HG03060 (cell line): ENCODE data around the gene NDUFAF3.
A peak's percentile ranks its signal among the peaks of the same experiment; 100 is the strongest.
"Not testable (repeated sequence)": the region's sequence is repeated elsewhere in the genome, so short reads cannot be mapped to it uniquely, and the experiment has no call there.

Source experiments
- ATAC-seq: cut with Tn5 transposase; IDR thresholded peaks from one replicate; pipeline ENCODE4 v1.9.1; 2021; ENCODE audit warnings: low read depth, moderate number of reproducible peaks; ENCODE audit not compliant: unreplicated experiment

The NDUFAF3 gene

GRCh38 chr3:48999085-48999858, 22.6 kb upstream of the NDUFAF3 start:
- no peak for ATAC-seq

DNA sequence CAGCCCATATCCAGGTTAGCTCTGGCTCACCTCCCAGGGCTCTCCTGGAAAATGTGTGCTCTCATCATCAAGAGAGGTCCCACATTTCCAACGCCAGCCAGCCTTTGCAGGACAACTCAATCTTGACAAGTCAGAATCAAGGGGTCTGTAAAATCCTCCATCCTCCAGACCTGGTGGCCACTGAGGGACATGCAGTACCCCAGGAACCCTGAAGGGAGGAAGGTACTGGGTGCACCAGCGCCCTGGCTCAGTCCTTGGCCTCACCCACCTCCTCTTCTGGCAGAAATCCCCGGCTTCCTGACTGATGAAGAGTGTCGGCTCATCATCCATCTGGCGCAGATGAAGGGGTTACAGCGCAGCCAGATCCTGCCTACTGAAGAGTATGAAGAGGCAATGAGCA, 20.8 kb upstream of the NDUFAF3 start:
- ATAC-seq, result no peak

DNA sequence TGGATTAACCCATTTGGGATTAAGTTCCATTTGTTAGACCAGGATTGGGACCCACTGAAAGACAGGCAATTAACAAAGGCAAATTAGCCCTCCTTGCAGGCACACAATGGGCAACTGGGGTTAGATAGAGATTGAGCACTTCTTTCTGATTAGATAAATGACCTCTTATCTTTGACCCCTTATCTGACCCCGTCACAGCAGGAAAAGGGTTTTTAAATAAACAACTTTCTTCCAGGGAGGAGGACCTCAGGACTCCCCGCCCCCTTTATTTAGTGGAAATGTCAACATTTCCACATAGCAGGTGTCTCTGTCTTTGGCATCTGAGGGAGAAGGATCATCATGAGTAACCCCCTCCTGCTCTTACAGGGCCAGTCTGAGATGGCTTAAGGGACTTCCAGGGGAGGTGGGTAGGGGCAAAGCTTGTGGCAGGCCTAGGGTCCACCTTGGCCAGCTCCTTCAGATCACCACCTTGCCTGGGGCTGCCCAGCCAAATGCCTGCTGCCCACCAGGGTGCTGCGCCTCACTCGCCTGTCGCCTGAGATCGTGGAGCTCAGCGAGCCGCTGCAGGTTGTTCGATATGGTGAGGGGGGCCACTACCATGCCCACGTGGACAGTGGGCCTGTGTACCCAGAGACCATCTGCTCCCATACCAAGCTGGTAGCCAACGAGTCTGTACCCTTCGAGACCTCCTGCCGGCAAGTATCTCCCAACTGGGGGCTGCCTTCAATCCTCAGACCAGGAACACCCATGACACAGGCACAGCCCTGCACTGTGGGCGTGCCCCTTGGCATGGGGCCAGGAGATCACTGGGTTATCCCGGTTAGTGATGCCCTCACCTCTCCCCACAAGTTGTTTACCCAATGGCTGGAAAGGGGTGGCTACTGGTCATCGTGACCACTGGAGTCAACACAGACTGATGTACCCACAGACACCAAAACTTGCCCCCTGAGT, 17.3 kb upstream of the NDUFAF3 start:
- no peak for ATAC-seq

GRCh38 chr3:49005303-49005680, 16.6 kb upstream of the NDUFAF3 start:
- no peak for ATAC-seq

GRCh38 chr3:49005998-49006397, 15.9 kb upstream of the NDUFAF3 start:
- ATAC-seq, result no peak

GRCh38 chr3:49006408-49007067, 15.4 kb upstream of the NDUFAF3 start:
- no peak for ATAC-seq

- peak; percentile 75 for ATAC-seq
Observed at GRCh38 chr3:49007068-49007770, 14.7 kb upstream of the NDUFAF3 start, which contains the start of gene WDR6. TSS of gene WDR6 (plus strand) at chr3:49007391. CDS start at chr3:49007432, 41 bp downstream.

GRCh38 chr3:49007771-49008528, 14.0 kb upstream of the NDUFAF3 start:
- ATAC-seq, result peak; percentile 14

DNA sequence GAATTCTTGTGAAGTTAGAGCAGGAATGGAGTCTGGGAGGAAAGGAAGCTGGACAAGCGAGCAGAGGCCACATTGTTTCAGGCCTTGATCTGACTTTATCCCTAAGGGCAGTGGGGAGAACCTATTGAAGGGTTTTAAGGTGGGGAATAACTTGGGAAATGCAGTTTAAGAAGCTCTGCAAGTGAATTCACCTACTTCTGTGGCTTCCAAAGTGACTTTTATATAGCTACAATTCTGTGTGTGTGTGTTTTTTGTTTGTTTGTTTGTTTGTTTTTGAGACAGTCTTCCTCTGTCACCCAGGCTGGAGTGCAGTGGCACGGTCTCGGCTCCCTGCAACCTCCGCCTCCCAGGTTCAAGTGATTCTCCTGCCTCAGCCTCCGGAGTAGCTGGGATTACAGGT, 13.3 kb upstream of the NDUFAF3 start:
- not testable (repeated sequence) for ATAC-seq

DNA sequence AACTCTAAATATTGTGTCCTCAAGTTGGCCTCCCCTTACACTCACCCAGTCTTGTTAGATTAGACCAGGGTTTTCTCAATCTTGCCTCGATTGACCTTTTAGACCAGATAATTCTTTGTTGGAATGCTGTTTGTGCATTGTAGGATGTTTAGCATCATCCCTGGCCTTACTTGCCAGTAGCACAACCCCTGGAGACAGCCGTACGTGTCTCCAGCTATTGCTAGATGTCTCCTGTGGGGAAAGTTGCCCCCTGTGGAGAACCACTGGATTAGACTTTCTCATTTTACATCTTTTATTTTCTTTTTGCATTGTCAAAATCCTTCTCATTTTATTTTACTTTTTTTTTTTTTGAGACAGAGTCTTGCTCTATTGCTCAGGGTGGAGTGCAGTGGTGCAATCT, 12.5 kb upstream of the NDUFAF3 start:
- no peak for ATAC-seq

- no peak for ATAC-seq
Observed at GRCh38 chr3:49012441-49013017, 9.4 kb upstream of the NDUFAF3 start.

- ATAC-seq, result no peak
Observed at GRCh38 chr3:49013113-49013737, 8.7 kb upstream of the NDUFAF3 start.

GRCh38 chr3:49013738-49014660, 7.9 kb upstream of the NDUFAF3 start:
- no peak for ATAC-seq

DNA sequence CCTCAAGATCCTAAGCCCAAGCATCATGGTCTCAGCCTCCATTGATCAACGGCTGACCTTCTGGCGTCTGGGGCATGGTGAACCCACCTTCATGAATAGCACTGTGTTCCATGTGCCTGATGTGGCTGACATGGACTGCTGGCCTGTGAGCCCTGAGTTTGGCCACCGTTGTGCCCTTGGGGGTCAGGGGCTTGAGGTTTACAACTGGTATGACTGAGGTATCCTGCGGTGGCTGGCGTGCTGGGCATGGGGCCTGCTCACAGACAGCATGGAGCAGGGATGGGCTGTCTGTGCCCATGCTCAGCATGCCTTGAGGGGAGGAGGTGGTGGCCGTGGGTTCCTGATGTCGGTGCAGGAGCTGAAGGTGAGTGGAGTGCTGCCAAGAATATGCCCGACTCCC, 6.8 kb upstream of the NDUFAF3 start:
- ATAC-seq, result no peak

DNA sequence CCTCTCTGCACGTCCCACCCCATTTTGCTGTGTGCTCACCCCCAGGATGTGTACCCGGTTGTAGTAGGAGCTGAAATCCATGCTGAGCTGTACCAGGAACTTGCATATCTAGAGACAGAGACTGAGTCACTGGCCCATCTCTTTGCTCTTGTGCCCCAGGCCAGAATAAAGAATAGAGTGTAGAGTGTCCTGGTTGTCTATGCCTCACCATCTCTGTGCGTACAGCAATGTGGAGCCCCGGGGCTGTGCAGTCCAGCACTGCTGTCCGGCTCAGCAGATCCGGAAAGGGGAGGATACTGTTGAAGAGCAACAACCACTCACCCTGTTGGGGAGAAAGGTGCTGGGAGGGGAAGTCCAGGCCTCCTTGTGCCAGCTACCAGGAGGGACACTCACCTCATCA, 6.2 kb upstream of the NDUFAF3 start:
- ATAC-seq, result no peak

DNA sequence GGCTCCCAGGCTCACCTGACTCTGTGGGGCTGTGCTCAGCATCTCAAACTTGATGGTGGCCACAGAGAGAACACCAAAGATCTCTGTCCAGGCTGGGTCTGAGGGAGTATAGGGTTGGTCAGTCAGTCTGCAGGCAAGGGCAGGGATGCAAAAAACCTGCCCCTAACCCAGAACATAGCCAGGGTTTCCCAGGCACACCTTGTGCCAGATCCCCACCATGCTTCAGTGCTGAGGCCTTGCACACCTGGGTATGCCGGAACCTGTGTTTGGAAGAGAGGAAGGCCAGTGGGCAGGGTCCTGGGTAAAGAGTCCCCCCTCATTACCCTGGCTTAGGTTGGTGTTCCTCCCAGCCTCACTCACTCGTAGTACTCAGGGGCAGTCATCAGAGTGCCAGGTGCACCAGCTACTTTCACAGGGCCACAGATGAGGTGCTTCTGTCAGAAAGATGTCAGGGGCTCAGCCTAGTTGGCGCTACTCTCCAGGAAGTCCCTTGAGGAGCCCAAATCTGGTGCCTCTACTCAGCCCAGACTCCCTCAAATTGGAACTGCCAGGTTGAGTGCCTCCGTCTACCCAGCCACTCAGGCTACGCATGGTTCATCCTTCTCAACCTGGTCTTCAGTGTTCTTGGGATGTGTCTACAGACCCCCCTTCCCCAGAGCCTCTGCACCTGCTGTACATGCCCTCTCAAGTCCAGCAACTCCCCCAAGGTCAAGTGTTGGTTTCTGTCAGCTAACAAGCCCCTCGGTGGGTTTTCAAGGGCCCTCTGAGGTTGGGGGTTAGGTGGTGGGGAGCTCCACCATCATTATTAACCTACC, 5.3 kb upstream of the NDUFAF3 start:
- ATAC-seq, result no peak
